ENCODE results near the gene FRY. TPM values are rescaled to one million over a fixed set of nuclear protein-coding genes. Genes with fewer than 3 reads are reported as not detected.

The FRY gene
- total and polyA plus RNA-seq, 2 donors (not counting 1 experiment from before 2014, with no cell fraction given): 2.3 to 6.3 TPM

DNA sequence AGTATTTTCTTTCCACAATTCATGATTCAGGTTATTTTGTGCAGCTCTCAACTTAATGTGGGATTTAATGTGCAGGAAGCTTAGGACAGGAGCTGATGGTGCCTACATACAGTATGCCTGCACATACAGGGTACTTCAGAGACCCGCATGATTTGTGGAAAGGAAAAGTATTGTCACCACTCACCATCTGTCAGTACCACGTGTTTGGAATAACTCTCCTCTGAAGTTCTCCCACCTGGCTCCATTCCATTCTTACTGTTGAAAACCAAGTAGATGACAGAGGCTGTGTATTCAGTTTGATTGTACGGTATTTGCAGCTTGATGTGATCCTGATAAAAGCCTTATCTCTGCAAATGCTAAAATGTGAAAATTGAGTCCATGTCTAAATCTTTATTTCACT, 197.9 kb downstream of the FRY start:
- no peak overlapping the region for H3K27ac Mint-ChIP-seq
- H3K9me3 Mint-ChIP-seq (ENCODE audit: insufficient read depth): no peaks in the 10 kb centered on the region
- Histone ChIP-seq H4K20me1 (ENCODE audit: control insufficient read depth, insufficient read depth, low read length, poor library complexity, severe bottlenecking) (no peaks in the 10 kb centered on the region), H3K4me3 (ENCODE audit: control extremely low read depth in 1 of 5, extremely low read depth in 1 of 5, insufficient read depth in 1 of 5, low read depth in 2 of 5, low read length in 4 of 5) (no peak overlapping the region), H3K36me3 (replicated peaks in 1 of 2; ENCODE audit: control extremely low read depth in 1 of 2, control insufficient read depth in 1 of 2, extremely low read depth in 1 of 2, insufficient read depth in 2 of 2, low read length in 1 of 2) (no peaks in the 10 kb centered on the region), H3K9ac (ENCODE audit: low read length) (no peak overlapping the region), H3K27me3 (replicated peaks in 1 of 4; ENCODE audit: control extremely low read depth in 1 of 4, control insufficient read depth in 3 of 4, insufficient read depth in 4 of 4, low read length in 3 of 4) (no peaks in the 10 kb centered on the region), H3K79me2 (ENCODE audit: control insufficient read depth, insufficient read depth, low read length) (no peaks in the 10 kb centered on the region), H2AFZ (ENCODE audit: insufficient read depth, low read depth, low read length, poor library complexity, severe bottlenecking) (no peak overlapping the region), H3K27ac (ENCODE audit: low read length in 2 of 2) (no peak overlapping the region), H3K4me1 (ENCODE audit: control insufficient read depth in 2 of 2, insufficient read depth in 2 of 2, low read length in 2 of 2) (no peaks in the 10 kb centered on the region), H3K9me3 (ENCODE audit: control extremely low read depth in 1 of 3, control insufficient read depth in 2 of 3, insufficient read depth in 1 of 3, low read length in 2 of 3) (no peaks in the 10 kb centered on the region), H3K4me2 (replicated peaks; ENCODE audit: low read depth, low read length, poor library complexity, severe bottlenecking) (no peak overlapping the region)
- TF ChIP-seq, protein P1, sequence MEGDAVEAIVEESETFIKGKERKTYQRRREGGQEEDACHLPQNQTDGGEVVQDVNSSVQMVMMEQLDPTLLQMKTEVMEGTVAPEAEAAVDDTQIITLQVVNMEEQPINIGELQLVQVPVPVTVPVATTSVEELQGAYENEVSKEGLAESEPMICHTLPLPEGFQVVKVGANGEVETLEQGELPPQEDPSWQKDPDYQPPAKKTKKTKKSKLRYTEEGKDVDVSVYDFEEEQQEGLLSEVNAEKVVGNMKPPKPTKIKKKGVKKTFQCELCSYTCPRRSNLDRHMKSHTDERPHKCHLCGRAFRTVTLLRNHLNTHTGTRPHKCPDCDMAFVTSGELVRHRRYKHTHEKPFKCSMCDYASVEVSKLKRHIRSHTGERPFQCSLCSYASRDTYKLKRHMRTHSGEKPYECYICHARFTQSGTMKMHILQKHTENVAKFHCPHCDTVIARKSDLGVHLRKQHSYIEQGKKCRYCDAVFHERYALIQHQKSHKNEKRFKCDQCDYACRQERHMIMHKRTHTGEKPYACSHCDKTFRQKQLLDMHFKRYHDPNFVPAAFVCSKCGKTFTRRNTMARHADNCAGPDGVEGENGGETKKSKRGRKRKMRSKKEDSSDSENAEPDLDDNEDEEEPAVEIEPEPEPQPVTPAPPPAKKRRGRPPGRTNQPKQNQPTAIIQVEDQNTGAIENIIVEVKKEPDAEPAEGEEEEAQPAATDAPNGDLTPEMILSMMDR (IDR thresholded peaks at IDR 0.05): no peak
- no peak for TF ChIP-seq EZH2 (IDR thresholded peaks at IDR 0.05; ENCODE audit: borderline replicate concordance, insufficient read depth, low read depth, low read length, poor library complexity, severe bottlenecking)
- H3K27me3 Mint-ChIP-seq: no peaks in the 10 kb centered on the region
- H3K4me3 Mint-ChIP-seq: no peak overlapping the region
- no peak for DNase-seq
- ChIA-PET POLR2A (no interaction called here), CTCF (interaction anchor here (1.4 kb wide), 1 partner anchor 320 kb away, joined by 3 read pairs; no protein-coding TSS in a partner anchor)
- intact Hi-C loops (cut with micrococcal nuclease): no loop called here
- ATAC-seq (ENCODE audit: low read depth): no peak
- WGBS (ENCODE audit: insufficient coverage): no CpG with 5 or more reads among the region's 3 CpGs
- H3K4me1 Mint-ChIP-seq: no peaks in the 10 kb centered on the region

DNA sequence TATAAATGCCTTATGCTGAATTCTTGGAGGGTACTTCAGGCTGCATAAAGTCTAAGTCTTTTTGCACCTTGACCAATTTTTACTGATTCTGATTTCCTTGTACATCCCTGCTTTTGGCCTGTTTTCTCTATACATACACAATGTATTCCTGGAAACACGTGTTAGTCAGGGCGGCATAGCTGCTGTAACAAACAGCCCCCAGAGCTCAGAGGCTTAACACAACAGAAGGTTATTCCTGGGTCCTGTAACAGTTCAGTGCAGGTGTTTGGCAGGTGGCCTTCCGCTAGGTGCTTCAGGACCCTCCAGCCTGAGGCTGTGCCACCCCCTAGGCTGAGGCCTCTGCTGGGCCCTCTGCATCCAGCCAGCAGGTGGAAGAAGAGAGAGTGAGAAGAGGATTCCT, 200.7 kb downstream of the FRY start:
- no peaks in the 10 kb centered on the region for H3K27me3 Mint-ChIP-seq
- POLR2A ChIA-PET: no interaction called here
- no peak for TF ChIP-seq EZH2 (IDR thresholded peaks at IDR 0.05; ENCODE audit: borderline replicate concordance, insufficient read depth, low read depth, low read length, poor library complexity, severe bottlenecking)
- TF ChIP-seq, protein P1 (IDR thresholded peaks at IDR 0.05): no peak
- H3K4me3 Mint-ChIP-seq: no peak overlapping the region
- DNase-seq (no peak), ATAC-seq (ENCODE audit: low read depth) (no peak)
- CTCF ChIA-PET: no interaction called here
- peaks cover 0 to 1% (median 0%) of the 10 kb centered on the region in 3 donors for H3K9me3 ChIP-seq (ENCODE audit: control extremely low read depth in 1 of 3, control insufficient read depth in 2 of 3, insufficient read depth in 1 of 3, low read length in 2 of 3)
- no peak overlapping the region for H3K27ac Mint-ChIP-seq
- H4K20me1 ChIP-seq (ENCODE audit: control insufficient read depth, insufficient read depth, low read length, poor library complexity, severe bottlenecking): no peaks in the 10 kb centered on the region
- H3K4me3 ChIP-seq (ENCODE audit: control extremely low read depth in 1 of 5, extremely low read depth in 1 of 5, insufficient read depth in 1 of 5, low read depth in 2 of 5, low read length in 4 of 5): no peak overlapping the region
- H3K4me2 ChIP-seq (replicated peaks; ENCODE audit: low read depth, low read length, poor library complexity, severe bottlenecking): no peak overlapping the region
- H3K36me3 ChIP-seq (replicated peaks in 1 of 2; ENCODE audit: control extremely low read depth in 1 of 2, control insufficient read depth in 1 of 2, extremely low read depth in 1 of 2, insufficient read depth in 2 of 2, low read length in 1 of 2): no peaks in the 10 kb centered on the region
- H2AFZ ChIP-seq (ENCODE audit: insufficient read depth, low read depth, low read length, poor library complexity, severe bottlenecking): no peak overlapping the region
- H3K27ac ChIP-seq (ENCODE audit: low read length in 2 of 2): no peak overlapping the region
- H3K4me1 ChIP-seq (ENCODE audit: control insufficient read depth in 2 of 2, insufficient read depth in 2 of 2, low read length in 2 of 2): no peaks in the 10 kb centered on the region
- H3K9me3 Mint-ChIP-seq (ENCODE audit: insufficient read depth): no peaks in the 10 kb centered on the region
- H3K27me3 ChIP-seq (replicated peaks in 1 of 4; ENCODE audit: control extremely low read depth in 1 of 4, control insufficient read depth in 3 of 4, insufficient read depth in 4 of 4, low read length in 3 of 4): no peaks in the 10 kb centered on the region
- 100% methylated on average over 1 of the region's 3 CpGs for WGBS (ENCODE audit: insufficient coverage)
- no peak overlapping the region for H3K9ac ChIP-seq (ENCODE audit: low read length)
- no peaks in the 10 kb centered on the region for H3K79me2 ChIP-seq (ENCODE audit: control insufficient read depth, insufficient read depth, low read length)
- intact Hi-C loops (cut with micrococcal nuclease): no loop called here
- no peaks in the 10 kb centered on the region for H3K4me1 Mint-ChIP-seq

Data from B cell (primary cell).